Neural progenitor cell (in vitro differentiated cells): ENCODE measurements around the gene DNAAF2. TPM values are rescaled to one million over a fixed set of nuclear protein-coding genes. Genes with fewer than 3 reads are reported as not detected.
"Not testable (repeated sequence)": the region's sequence is repeated elsewhere in the genome, so short reads cannot be mapped to it uniquely, and the experiment has no call there.

ENCODE experiments used
- DNase-seq: peaks from one replicate; pipeline ENCODE4 v3.0.0-alpha.2; 2016; ENCODE audit warnings: low spot score
- H2AFZ ChIP-seq: fragments of 200-600 bp; sonication (generic); replicated peaks from 2 replicates; pipeline ENCODE4 v1.6.1; 2016; ENCODE audit warnings: antibody characterized with exemption
- H3F3A ChIP-seq: fragments of 200-600 bp; sonication (generic); 2 replicates; pipeline ENCODE4 v1.6.1; 2016; ENCODE audit warnings: antibody characterized with exemption, low read depth
- H3K27ac ChIP-seq: fragments of 200-600 bp; sonication (generic); 2 replicates; pipeline ENCODE4 v1.5.1; 2016; ENCODE audit warnings: mild to moderate bottlenecking
- H3K27me3 ChIP-seq: fragments of 200-600 bp; sonication (generic); 2 replicates; pipeline ENCODE4 v1.6.1; 2016; ENCODE audit warnings: mild to moderate bottlenecking, moderate library complexity
- H3K36me3 ChIP-seq: fragments of 200-600 bp; sonication (generic); 2 replicates; pipeline ENCODE4 v1.5.1; 2016
- H3K4me1 ChIP-seq: fragments of 200-600 bp; sonication (generic); 2 replicates; pipeline ENCODE4 v1.6.1; 2016; ENCODE audit warnings: mixed run types
- H3K4me2 ChIP-seq: fragments of 200-600 bp; sonication (generic); 2 replicates; pipeline ENCODE4 v1.6.1; 2016
- H3K4me3 ChIP-seq: fragments of 200-600 bp; sonication (generic); 2 replicates; pipeline ENCODE4 v1.5.1; 2016
- H3K79me2 ChIP-seq: fragments of 200-600 bp; sonication (generic); 2 replicates; pipeline ENCODE4 v1.6.1; 2016; ENCODE audit warnings: low read depth
- H3K9ac ChIP-seq: fragments of 200-600 bp; sonication (generic); 2 replicates; pipeline ENCODE4 v1.6.1; 2016
- H3K9me3 ChIP-seq: fragments of 200-600 bp; sonication (generic); 2 replicates; pipeline ENCODE4 v1.5.1; 2016; ENCODE audit warnings: low read depth
- H4K20me1 ChIP-seq: fragments of 200-600 bp; sonication (generic); 2 replicates; pipeline ENCODE4 v1.6.1; 2016; ENCODE audit warnings: low read depth
- H3K27ac Mint-ChIP-seq: 3 replicates; pipeline ENCODE4 v1.8.0; 2021; ENCODE audit warnings: mixed read lengths
- H3K27me3 Mint-ChIP-seq: 2 replicates; pipeline ENCODE4 v1.8.0; 2022; ENCODE audit warnings: low read depth, mild to moderate bottlenecking, inconsistent platforms, moderate library complexity, mixed read lengths; ENCODE audit not compliant: insufficient read depth
- H3K36me3 Mint-ChIP-seq: 3 replicates; pipeline ENCODE4 v1.8.0; 2021; ENCODE audit warnings: mixed read lengths
- H3K4me1 Mint-ChIP-seq: 3 replicates; pipeline ENCODE4 v1.8.0; 2021; ENCODE audit warnings: mixed read lengths
- H3K4me3 Mint-ChIP-seq: 3 replicates; pipeline ENCODE4 v1.8.0; 2021; ENCODE audit warnings: mild to moderate bottlenecking, moderate library complexity, mixed read lengths
- H3K9me3 Mint-ChIP-seq: 3 replicates; pipeline ENCODE4 v1.8.0; 2020; ENCODE audit warnings: mixed read lengths
- CTCF ChIP-seq: fragments of 200-600 bp; sonication (generic); IDR thresholded peaks from 2 replicates; pipeline ENCODE4 v1.5.1; 2017; ENCODE audit warnings: antibody characterized with exemption, mild to moderate bottlenecking
- EZH2 ChIP-seq: fragments of 200-600 bp; sonication (generic); IDR thresholded peaks from 2 replicates; pipeline ENCODE4 v1.6.1; 2017; ENCODE audit warnings: antibody characterized with exemption, mild to moderate bottlenecking, moderate library complexity
- EZH2phosphoT487 ChIP-seq: fragments of 200-600 bp; sonication (generic); IDR thresholded peaks from 2 replicates; pipeline ENCODE4 v1.6.1; 2017; ENCODE audit warnings: antibody characterized with exemption
- total RNA-seq: library from RNA; depleted of rRNA; stranded (reverse); fragments of >200 nt; gene quantifications from 2 replicates; pipeline ENCODE4 v1.2.3, GENCODE V29; 2015; ENCODE audit warnings: low replicate concordance

Gene DNAAF2
- total RNA-seq, 1 donor from 2014 or later = 35.1 TPM

GRCh38 chr14:49585803-49586672, 49.0 kb downstream of the DNAAF2 start, which contains the start of gene RPS29:
TSS of gene RPS29 (minus strand) at chr14:49586380. CDS start at chr14:49586346, 34 bp downstream.
- Histone ChIP-seq H3K9ac (peak within 1 kb of the TSS; percentile 79), H3K4me1 (peaks cover 6% of the 10 kb centered on the region), H3K4me3 (peak within 1 kb of the TSS; percentile 76), H4K20me1 (peaks cover 49% of the 10 kb centered on the region), H3K79me2 (peaks cover 52% of the 10 kb centered on the region), H3K27ac (peak within 1 kb of the TSS; percentile 21), H3K4me2 (peak within 1 kb of the TSS; percentile 82), H3K9me3 (no peaks in the 10 kb centered on the region), H3K27me3 (no peaks in the 10 kb centered on the region), H3K36me3 (peaks cover 15% of the 10 kb centered on the region), H2AFZ (peak within 1 kb of the TSS; percentile 48), H3F3A (peaks cover 36% of the 10 kb centered on the region)
- peak; percentile 98 for DNase-seq
- peaks cover 4% of the 10 kb centered on the region for H3K9me3 Mint-ChIP-seq
- H3K4me1 Mint-ChIP-seq = peaks cover 28% of the 10 kb centered on the region
- peak within 1 kb of the TSS; percentile 95 for H3K4me3 Mint-ChIP-seq
- TF ChIP-seq CTCF = no peak
- TF ChIP-seq EZH2phosphoT487 = no peak
- TF ChIP-seq EZH2 = no peak
- H3K27ac Mint-ChIP-seq = peak within 1 kb of the TSS; percentile 98
- peaks cover 36% of the 10 kb centered on the region for H3K36me3 Mint-ChIP-seq
- peaks cover 20% of the 10 kb centered on the region for H3K27me3 Mint-ChIP-seq

- Histone ChIP-seq H4K20me1 (peaks cover 58% of the 10 kb centered on the region), H3K9ac (peak overlapping the region; percentile 79), H3K4me3 (peak overlapping the region; percentile 76), H3K4me2 (peak overlapping the region; percentile 82), H3K36me3 (peaks cover 15% of the 10 kb centered on the region), H3K79me2 (peaks cover 61% of the 10 kb centered on the region), H3F3A (peaks cover 36% of the 10 kb centered on the region)
- Mint-ChIP-seq H3K36me3 (peaks cover 36% of the 10 kb centered on the region), H3K27me3 (peaks cover 20% of the 10 kb centered on the region), H3K4me1 (peaks cover 28% of the 10 kb centered on the region), H3K27ac (peak overlapping the region; percentile 98), H3K4me3 (peak overlapping the region; percentile 95)
- H3K27ac ChIP-seq, H3K9me3 Mint-ChIP-seq, H3K4me1 ChIP-seq, H3K27me3 ChIP-seq, H3K9me3 ChIP-seq, H2AFZ ChIP-seq: not testable (repeated sequence)
- peak; percentile 16 for DNase-seq
These were observed 49.9 kb downstream of the DNAAF2 start for GRCh38 chr14:49584981-49585640.

- H3K79me2 ChIP-seq = peaks cover 72% of the 10 kb centered on the region
- peak overlapping the region; percentile 82 for H3K4me2 ChIP-seq
- no peak for DNase-seq
- H3K27ac Mint-ChIP-seq = no peak overlapping the region
- H3F3A ChIP-seq = peaks cover 42% of the 10 kb centered on the region
- peaks cover 6% of the 10 kb centered on the region for H3K4me1 ChIP-seq
- no peaks in the 10 kb centered on the region for H3K9me3 ChIP-seq
- H3K4me1 Mint-ChIP-seq = peaks cover 28% of the 10 kb centered on the region
- H3K9ac ChIP-seq = no peak overlapping the region
- H3K36me3 Mint-ChIP-seq = peaks cover 36% of the 10 kb centered on the region
- peaks cover 20% of the 10 kb centered on the region for H3K27me3 Mint-ChIP-seq
- peak overlapping the region; percentile 76 for H3K4me3 ChIP-seq
- no peak overlapping the region for H2AFZ ChIP-seq
- H3K27me3 ChIP-seq = no peaks in the 10 kb centered on the region
- TF ChIP-seq CTCF (no peak), EZH2phosphoT487 (no peak), EZH2 (no peak)
- H3K9me3 Mint-ChIP-seq = peaks cover 4% of the 10 kb centered on the region
- H3K4me3 Mint-ChIP-seq = peak overlapping the region; percentile 95
- peak overlapping the region; percentile 9 for H3K27ac ChIP-seq
- H4K20me1 ChIP-seq = peaks cover 69% of the 10 kb centered on the region
- peaks cover 15% of the 10 kb centered on the region for H3K36me3 ChIP-seq
These were observed 51.0 kb downstream of the DNAAF2 start for GRCh38 chr14:49584058-49584457.
